Mesenchymal stem cell (in vitro differentiated cells and primary cell): Measurements from ENCODE around the gene SHC3.

Source experiments
- DNase-seq: peaks from one replicate; pipeline ENCODE4 v3.0.0-alpha.2; 2013
- H2AFZ ChIP-seq: one replicate; pipeline ENCODE4 v1.6.1; 2013; ENCODE audit warnings: low read depth, mild to moderate bottlenecking, control low read depth, inconsistent platforms, low read length, moderate library complexity
- H2AK5ac ChIP-seq: 2 replicates; pipeline ENCODE4 v1.6.1; 2013; ENCODE audit warnings: low read length, moderate library complexity, mild to moderate bottlenecking, inconsistent platforms; ENCODE audit not compliant: severe bottlenecking
- H2BK120ac ChIP-seq: one replicate; pipeline ENCODE4 v1.6.1; 2013; ENCODE audit warnings: low read depth, mild to moderate bottlenecking, inconsistent platforms, low read length, moderate library complexity
- H2BK12ac ChIP-seq, 2 experiments: one replicate each; pipeline ENCODE4 v1.6.1; 2013; ENCODE audit warnings: inconsistent platforms in 2 of 2, low read length in 2 of 2, mild to moderate bottlenecking in 2 of 2, moderate library complexity in 2 of 2, control low read depth in 1 of 2
- H2BK15ac ChIP-seq: one replicate; pipeline ENCODE4 v1.6.1; 2013; ENCODE audit warnings: mild to moderate bottlenecking, low read depth, inconsistent platforms; ENCODE audit not compliant: poor library complexity, severe bottlenecking
- H2BK5ac ChIP-seq: 2 replicates; pipeline ENCODE4 v1.6.1; 2013; ENCODE audit warnings: low read depth, mild to moderate bottlenecking, low read length, control low read depth, inconsistent platforms; ENCODE audit not compliant: poor library complexity, severe bottlenecking
- H3K14ac ChIP-seq, 2 experiments: one replicate each; pipeline ENCODE4 v1.6.1; 2013; ENCODE audit warnings: inconsistent platforms in 2 of 2, low read length in 2 of 2, control low read depth in 1 of 2, mild to moderate bottlenecking in 1 of 2, moderate library complexity in 1 of 2
- H3K18ac ChIP-seq, 2 experiments: one replicate each; pipeline ENCODE4 v1.6.1; 2013; ENCODE audit warnings: inconsistent platforms in 2 of 2, low read length in 2 of 2, control low read depth in 1 of 2, low read depth in 1 of 2, mild to moderate bottlenecking in 1 of 2
- H3K23ac ChIP-seq, 2 experiments: one replicate each; pipeline ENCODE4 v1.6.1; 2013; ENCODE audit warnings: inconsistent platforms in 2 of 2, low read length in 2 of 2, mild to moderate bottlenecking in 2 of 2, moderate library complexity in 2 of 2, control low read depth in 1 of 2
- H3K27ac ChIP-seq: 2 replicates; pipeline ENCODE4 v1.5.1; 2013; ENCODE audit warnings: mild to moderate bottlenecking, moderate library complexity, low read length, control low read depth, inconsistent platforms; ENCODE audit not compliant: poor library complexity, severe bottlenecking
- H3K27me3 ChIP-seq, 2 experiments: 2 replicates each; pipeline versions ENCODE4 v1.6.1 to v1.7.0; 2013; ENCODE audit warnings: low read length in 2 of 2, mild to moderate bottlenecking in 2 of 2, moderate library complexity in 2 of 2, control low read depth in 1 of 2, inconsistent platforms in 1 of 2; ENCODE audit not compliant: control insufficient read depth in 1 of 2, insufficient read depth in 1 of 2
- H3K36me3 ChIP-seq, 2 experiments: 2 replicates each; pipeline versions ENCODE4 v1.6.1 to v1.7.0; 2013; ENCODE audit warnings: low read length in 2 of 2, control low read depth in 1 of 2, inconsistent platforms in 1 of 2, low read depth in 1 of 2, mild to moderate bottlenecking in 1 of 2; ENCODE audit not compliant: insufficient read depth in 2 of 2, control insufficient read depth in 1 of 2
- H3K4ac ChIP-seq, 2 experiments: one replicate each; pipeline ENCODE4 v1.6.1; 2013; ENCODE audit warnings: inconsistent platforms in 2 of 2, low read length in 2 of 2, mild to moderate bottlenecking in 2 of 2, moderate library complexity in 2 of 2, control low read depth in 1 of 2, low read depth in 1 of 2
- H3K4me1 ChIP-seq: 2 replicates; pipeline ENCODE4 v1.6.1; 2013; ENCODE audit warnings: low read depth, low read length, control low read depth; ENCODE audit not compliant: control insufficient read depth, insufficient read depth
- H3K4me2 ChIP-seq: 2 replicates; pipeline ENCODE4 v1.6.1; 2013; ENCODE audit warnings: low read length, mild to moderate bottlenecking, inconsistent platforms; ENCODE audit not compliant: poor library complexity, severe bottlenecking
- H3K4me3 ChIP-seq, 2 experiments: 2 replicates each; pipeline versions ENCODE4 v1.5.1 to v1.7.0; 2013; ENCODE audit warnings: low read length in 2 of 2, mild to moderate bottlenecking in 2 of 2, control low read depth in 1 of 2, low read depth in 1 of 2; ENCODE audit not compliant: insufficient read depth in 1 of 2
- H3K79me1 ChIP-seq: replicated peaks from 2 replicates; pipeline ENCODE4 v1.6.1; 2013; ENCODE audit warnings: mild to moderate bottlenecking, control low read depth, low read length, inconsistent platforms; ENCODE audit not compliant: poor library complexity, severe bottlenecking
- H3K9ac ChIP-seq: 2 replicates; pipeline ENCODE4 v1.7.0; 2013; ENCODE audit warnings: mild to moderate bottlenecking, low read length, moderate library complexity
- H3K9me3 ChIP-seq: 2 replicates; pipeline ENCODE4 v1.7.0; 2013; ENCODE audit warnings: mild to moderate bottlenecking, low read length; ENCODE audit not compliant: control insufficient read depth
- H4K8ac ChIP-seq: one replicate; pipeline ENCODE4 v1.6.1; 2013; ENCODE audit warnings: inconsistent platforms, mild to moderate bottlenecking, low read length, moderate library complexity
- H4K91ac ChIP-seq: one replicate; pipeline ENCODE4 v1.6.1; 2013; ENCODE audit warnings: mild to moderate bottlenecking, low read length, inconsistent platforms
- WGBS: methylation state at CpG from one replicate; pipeline ENCODE4 v1.1.7; 2013; ENCODE audit warnings: mixed read lengths; 5-methylcytosine and 5-hydroxymethylcytosine counted together

Gene SHC3

DNA sequence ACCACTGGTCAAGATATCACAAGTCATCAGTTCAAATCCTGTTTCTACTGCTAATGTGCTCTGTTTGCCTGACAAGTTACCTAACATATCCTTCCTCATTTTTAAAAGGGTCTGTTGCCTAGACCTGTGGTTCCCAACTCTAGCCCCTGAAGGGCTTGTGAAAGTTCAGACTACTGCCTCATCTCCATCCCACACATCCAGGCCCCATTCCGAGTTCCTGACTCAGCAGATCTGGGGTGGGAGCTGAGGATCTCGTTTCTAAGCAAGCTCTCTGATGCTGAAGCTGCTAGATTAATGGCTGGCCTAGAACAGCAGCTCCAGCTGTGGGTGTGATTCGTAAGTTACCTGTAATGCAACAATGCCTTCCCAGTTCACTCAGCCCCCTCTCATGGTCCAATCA is 154.9 kb downstream of the SHC3 start:
- peak overlapping the region in 1 of 2 experiments; percentile 15 for H3K4ac ChIP-seq
- H3K23ac ChIP-seq = no peak overlapping the region

GRCh38 chr9:89022902-89023301 is 155.7 kb downstream of the SHC3 start:
- Histone ChIP-seq H3K36me3 (peaks cover 0 to 7% of the 10 kb centered on the region in 2 experiments), H3K4me3 (peak overlapping the region in 1 of 2 experiments; percentile 29), H3K4me1 (peaks cover 15% of the 10 kb centered on the region), H2AK5ac (no peak overlapping the region), H3K27ac (peak overlapping the region; percentile 23), H3K14ac (no peak overlapping the region), H4K91ac (no peak overlapping the region), H2BK120ac (no peak overlapping the region), H3K4me2 (no peak overlapping the region), H3K27me3 (no peaks in the 10 kb centered on the region), H3K79me1 (no peaks in the 10 kb centered on the region), H2BK12ac (no peak overlapping the region), H3K23ac (no peak overlapping the region), H4K8ac (no peak overlapping the region), H2BK15ac (no peak overlapping the region), H3K18ac (peak overlapping the region in 1 of 2 experiments; percentile 56), H3K9me3 (no peaks in the 10 kb centered on the region), H3K4ac (no peak overlapping the region), H2AFZ (no peak overlapping the region), H3K9ac (peak overlapping the region; percentile 83), H2BK5ac (no peak overlapping the region)
- 6% methylated on average over 2 of the region's 2 CpGs for WGBS
- DNase-seq = peak; percentile 88

More for the DNA sequence above, 154.9 kb downstream of the SHC3 start:
- Histone ChIP-seq H3K9ac (peak overlapping the region; percentile 83), H4K8ac (peak overlapping the region; percentile 3), H3K27ac (no peak overlapping the region), H2BK5ac (no peak overlapping the region), H2BK15ac (no peak overlapping the region), H3K9me3 (no peaks in the 10 kb centered on the region), H3K79me1 (no peaks in the 10 kb centered on the region), H3K27me3 (no peaks in the 10 kb centered on the region), H2AFZ (no peak overlapping the region), H3K14ac (no peak overlapping the region), H3K4me3 (no peak overlapping the region), H2BK120ac (no peak overlapping the region), H2BK12ac (no peak overlapping the region), H2AK5ac (no peak overlapping the region), H3K18ac (peak overlapping the region in 1 of 2 experiments; percentile 8), H3K36me3 (peaks cover 0 to 7% of the 10 kb centered on the region in 2 experiments), H3K4me2 (no peak overlapping the region), H4K91ac (no peak overlapping the region), H3K4me1 (peaks cover 15% of the 10 kb centered on the region)
- no peak for DNase-seq
- WGBS = 91% methylated on average over 3 of the region's 3 CpGs

DNA sequence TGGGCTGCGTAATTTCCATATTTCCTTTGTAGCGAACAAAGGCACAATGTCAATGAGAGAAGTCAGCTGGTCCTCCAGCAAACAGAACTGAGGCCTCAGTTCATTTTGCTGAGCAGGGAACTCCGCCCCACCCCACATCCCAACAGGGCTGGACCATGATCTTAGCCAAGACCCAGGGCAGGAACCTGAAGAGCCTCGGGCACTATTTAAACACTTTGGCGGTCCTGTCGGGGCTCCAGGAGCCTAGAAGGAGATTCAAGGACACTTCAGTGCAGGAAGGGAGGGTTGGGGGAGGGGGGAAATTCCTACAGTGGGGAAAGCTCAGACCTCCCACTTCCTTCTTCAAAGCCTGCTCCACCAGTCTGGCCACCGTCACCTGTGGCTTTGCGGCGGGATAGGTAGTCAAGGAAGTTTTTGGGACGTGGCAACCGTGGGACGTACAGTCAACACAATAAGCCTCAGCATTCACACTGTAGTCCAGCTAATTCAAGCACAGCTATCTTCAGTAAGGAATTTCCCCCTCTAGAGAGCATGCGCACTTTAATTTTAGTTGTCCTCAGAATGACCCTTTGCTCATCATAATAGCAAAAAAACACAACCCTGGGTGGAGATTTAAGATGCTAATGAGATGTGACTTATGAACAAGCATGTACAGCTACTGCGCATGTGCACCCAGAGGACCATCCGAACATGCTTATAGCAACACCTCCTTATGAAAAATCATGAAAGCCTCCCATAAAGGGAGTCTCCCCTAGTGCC is 156.4 kb downstream of the SHC3 start:
- no peak overlapping the region for H3K4me2 ChIP-seq
- peak overlapping the region; percentile 81 to 99 for H2BK12ac ChIP-seq
- H3K18ac ChIP-seq = peak overlapping the region; percentile 89 to 91
- no peak overlapping the region for H3K14ac ChIP-seq
- H4K91ac ChIP-seq = no peak overlapping the region
- H4K8ac ChIP-seq = no peak overlapping the region
- H3K4me3 ChIP-seq = peak overlapping the region in 1 of 2 experiments; percentile 50
- peaks cover 0 to 7% of the 10 kb centered on the region in 2 experiments for H3K36me3 ChIP-seq
- peak overlapping the region in 1 of 2 experiments; percentile 85 for H3K4ac ChIP-seq
- no peaks in the 10 kb centered on the region for H3K9me3 ChIP-seq
- H3K79me1 ChIP-seq = no peaks in the 10 kb centered on the region
- no peak overlapping the region for H3K27ac ChIP-seq
- no peak overlapping the region for H3K23ac ChIP-seq
- peak overlapping the region; percentile 83 for H3K9ac ChIP-seq
- H2AFZ ChIP-seq = no peak overlapping the region
- DNase-seq = peak; percentile 81
- peak overlapping the region; percentile 71 for H2BK120ac ChIP-seq
- H2AK5ac ChIP-seq = no peak overlapping the region
- no peak overlapping the region for H2BK5ac ChIP-seq
- no peak overlapping the region for H2BK15ac ChIP-seq
- H3K27me3 ChIP-seq = no peaks in the 10 kb centered on the region
- H3K4me1 ChIP-seq = peaks cover 15% of the 10 kb centered on the region
- WGBS = 75% methylated on average over 13 of the region's 15 CpGs

DNA sequence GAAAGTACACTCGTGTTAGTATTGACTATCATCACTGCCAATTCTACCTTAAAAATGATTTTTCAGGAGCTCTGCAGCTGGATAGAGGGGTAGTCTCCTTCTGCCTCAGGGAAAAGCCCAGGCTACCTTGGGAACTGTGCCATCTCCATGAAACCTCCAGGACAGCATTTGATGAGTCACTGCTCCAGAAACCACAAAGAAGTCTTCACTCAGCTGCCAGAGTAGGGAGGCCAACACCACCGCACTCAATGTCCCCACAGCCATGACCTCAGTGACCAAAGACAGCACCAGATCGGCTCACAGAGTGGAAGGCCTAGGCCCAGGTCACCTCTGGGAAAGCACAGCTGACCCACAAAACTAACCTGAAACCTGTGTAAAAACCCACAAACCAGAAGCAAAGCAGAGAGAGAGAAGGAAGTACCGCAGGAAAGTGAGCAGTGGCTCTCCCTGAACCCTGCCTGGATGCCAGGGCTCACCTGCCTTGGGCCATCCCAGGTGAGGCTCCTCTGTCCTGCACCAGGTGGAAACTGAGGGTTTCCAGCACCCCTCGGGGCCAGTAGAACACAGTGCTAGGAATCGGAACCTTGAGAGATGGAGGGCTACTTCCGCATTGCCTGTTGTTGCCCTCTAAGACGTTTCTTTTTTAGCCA is 157.3 kb downstream of the SHC3 start:
- H2BK12ac ChIP-seq = peak overlapping the region; percentile 81 to 99
- peak overlapping the region; percentile 89 to 91 for H3K18ac ChIP-seq
- H4K91ac ChIP-seq = peak overlapping the region; percentile 97
- H3K4ac ChIP-seq = peak overlapping the region; percentile 82 to 85
- H3K4me1 ChIP-seq = peaks cover 15% of the 10 kb centered on the region
- no peak overlapping the region for H3K4me2 ChIP-seq
- peaks cover 0 to 7% of the 10 kb centered on the region in 2 experiments for H3K36me3 ChIP-seq
- H2AK5ac ChIP-seq = no peak overlapping the region
- peak overlapping the region; percentile 85 for H4K8ac ChIP-seq
- no peak overlapping the region for H3K14ac ChIP-seq
- H2BK5ac ChIP-seq = no peak overlapping the region
- peak overlapping the region; percentile 71 for H2BK120ac ChIP-seq
- peak overlapping the region; percentile 83 for H3K9ac ChIP-seq
- H2BK15ac ChIP-seq = peak overlapping the region; percentile 65
- 69% methylated on average over 8 of the region's 8 CpGs for WGBS
- H3K9me3 ChIP-seq = no peaks in the 10 kb centered on the region
- no peak overlapping the region for H2AFZ ChIP-seq
- DNase-seq = peak; percentile 95
- H3K27ac ChIP-seq = no peak overlapping the region
- peak overlapping the region in 1 of 2 experiments; percentile 50 for H3K4me3 ChIP-seq
- no peaks in the 10 kb centered on the region for H3K79me1 ChIP-seq
- no peaks in the 10 kb centered on the region for H3K27me3 ChIP-seq
- H3K23ac ChIP-seq = no peak overlapping the region
